AG20443 (cell line): ENCODE data around the gene ZFYVE27.

Experiments
- DNase-seq: peaks from one replicate; pipeline ENCODE4 v3.0.0; 2012; ENCODE audit warnings: low spot score, mixed read lengths

Gene ZFYVE27

DNA sequence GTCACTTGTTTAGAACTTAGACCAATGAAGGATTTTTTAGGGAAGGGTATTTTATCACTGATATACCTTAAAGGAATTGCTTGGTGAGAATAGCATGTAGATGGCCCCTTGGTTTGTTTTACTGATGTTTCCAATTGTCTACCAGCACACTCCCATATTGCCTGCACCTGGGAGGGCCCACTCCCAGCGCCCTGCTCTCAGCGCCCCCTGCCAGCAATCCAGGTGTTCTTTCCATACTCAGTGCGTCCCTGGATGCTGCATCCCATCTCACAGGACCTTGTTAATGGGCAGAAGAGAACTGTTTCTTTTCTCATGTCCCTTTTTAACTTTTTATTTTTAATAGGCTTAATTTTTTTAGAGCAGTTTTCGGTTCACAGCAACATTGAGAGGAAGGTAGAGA is 59.0 kb downstream of the ZFYVE27 start:
- DNase-seq, result no peak

DNA sequence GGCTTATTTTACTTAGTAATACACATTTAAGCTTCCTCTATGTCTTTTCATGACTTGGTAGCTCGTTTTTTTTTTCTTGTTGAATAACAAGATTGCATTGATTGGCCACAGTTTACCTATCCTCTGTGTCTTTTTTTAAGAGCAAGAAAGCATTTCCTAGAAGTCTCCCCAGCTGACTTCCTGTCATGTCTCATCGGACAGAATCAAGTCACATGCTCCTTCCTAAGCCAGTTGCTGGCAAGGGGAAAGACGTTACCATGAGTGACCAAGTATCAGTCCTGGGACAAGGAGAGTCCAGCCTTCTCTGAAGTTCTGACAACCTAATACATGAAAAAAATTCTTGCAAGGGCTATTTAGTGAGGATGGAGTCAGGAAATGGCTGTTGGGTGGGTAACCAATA is 59.7 kb downstream of the ZFYVE27 start:
- no peak for DNase-seq

DNA sequence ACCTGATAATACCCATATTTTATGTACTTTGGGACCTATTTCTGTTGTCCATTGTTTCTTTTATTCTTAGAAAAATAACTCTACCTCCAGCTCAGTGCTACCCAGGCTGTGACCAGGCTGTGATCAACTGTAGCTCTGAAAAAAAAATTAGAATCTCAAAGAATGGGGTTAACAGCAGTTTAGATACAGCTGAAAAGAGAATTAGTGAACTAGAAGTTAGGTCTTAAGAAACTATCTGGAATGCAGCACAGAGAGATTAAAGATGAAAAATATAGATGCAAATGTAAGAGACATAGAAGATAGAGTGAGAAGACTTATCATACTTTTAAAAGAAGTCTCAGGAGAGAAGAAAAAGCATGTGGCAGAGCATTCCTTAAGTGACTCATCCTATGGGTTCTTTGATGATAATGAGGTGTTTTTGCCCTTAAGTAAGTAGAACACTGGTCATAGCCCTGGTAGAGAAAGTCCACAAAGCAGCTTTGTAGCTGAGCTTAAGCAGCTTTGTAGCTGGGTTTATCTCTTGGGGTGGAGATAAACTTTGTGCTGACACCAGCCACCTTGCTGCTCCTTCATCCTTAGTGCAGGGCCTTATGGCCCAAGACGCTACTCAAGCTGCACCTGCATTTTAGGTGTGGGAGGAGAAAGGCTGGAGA is 62.2 kb downstream of the ZFYVE27 start:
- DNase-seq, result no peak

DNA sequence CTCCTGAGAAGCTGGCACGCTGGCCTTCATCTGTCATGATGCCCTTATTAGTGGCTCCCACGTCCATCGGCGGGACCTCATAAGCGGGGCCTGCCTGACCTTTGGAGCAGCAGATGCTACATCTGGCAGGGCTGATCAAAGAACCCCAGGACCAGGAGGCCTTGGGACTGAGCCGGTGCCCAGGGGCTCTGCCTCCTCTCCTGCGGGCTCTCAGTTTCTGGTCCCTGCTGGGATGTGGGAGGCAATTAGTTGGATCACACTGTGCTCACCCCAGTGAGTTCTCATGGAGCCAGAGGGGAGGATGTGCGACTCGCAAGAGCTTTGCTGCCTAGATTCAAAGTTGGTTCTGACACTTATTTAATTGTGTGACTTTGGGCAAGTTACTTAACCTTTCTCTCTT is 63.5 kb downstream of the ZFYVE27 start:
- no peak for DNase-seq

DNA sequence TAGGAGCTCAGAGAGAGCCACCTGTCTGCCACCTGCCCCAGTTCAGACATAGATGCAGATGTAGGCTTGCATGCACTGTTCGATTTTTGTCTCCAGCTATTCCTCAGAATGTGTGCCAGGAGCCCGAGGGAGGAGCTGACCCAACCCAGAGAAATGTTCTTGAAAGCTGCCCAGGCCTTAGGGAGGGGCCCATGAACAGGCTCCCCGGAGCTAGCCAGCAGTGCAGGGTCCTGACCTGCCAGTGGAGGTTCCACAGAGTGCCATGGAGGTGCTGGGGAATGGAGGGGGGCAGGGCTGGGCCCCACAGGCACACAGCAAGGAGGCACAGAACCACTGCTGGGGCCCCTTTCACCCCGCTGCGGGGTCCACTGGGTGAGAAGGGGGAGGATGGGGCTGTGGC is 64.5 kb downstream of the ZFYVE27 start:
- DNase-seq, result no peak

DNA sequence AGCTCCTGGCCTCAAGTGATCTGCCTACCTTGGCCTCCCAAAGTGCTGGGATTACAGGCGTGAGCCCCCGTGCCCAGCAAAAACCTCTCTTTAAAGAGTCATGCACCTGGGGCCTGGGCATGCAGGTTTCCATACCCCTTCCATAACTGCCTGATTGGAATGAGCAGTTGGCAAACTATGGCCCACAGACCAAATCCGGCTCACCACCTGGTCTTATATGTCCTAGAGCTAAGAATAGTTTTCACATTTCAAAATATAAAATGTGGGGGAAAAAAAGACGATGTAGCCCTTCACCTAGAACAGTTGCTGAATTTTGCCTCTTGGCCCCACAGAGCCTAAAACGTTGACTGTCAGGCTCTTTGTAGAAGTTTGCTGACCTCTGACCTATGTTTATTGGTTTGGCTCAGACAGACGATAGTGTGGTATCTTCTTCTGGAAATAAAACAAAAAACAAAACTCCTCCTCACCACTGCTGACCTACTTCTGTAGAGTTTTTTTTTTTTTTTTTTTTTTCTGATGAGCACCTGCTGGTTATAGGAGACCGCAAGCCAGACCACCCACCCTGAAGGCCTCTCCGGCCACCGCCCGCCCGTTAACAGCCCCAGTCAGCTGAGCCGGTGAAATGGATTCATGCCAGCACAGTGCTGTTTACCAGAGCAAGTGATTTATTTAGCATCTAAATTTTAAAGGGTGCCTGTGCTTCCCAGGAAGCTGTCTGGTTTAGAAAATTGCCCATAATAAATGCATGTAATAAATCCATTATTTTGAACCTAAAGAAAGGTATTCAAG is 68.4 kb downstream of the ZFYVE27 start:
- DNase-seq, result no peak

DNA sequence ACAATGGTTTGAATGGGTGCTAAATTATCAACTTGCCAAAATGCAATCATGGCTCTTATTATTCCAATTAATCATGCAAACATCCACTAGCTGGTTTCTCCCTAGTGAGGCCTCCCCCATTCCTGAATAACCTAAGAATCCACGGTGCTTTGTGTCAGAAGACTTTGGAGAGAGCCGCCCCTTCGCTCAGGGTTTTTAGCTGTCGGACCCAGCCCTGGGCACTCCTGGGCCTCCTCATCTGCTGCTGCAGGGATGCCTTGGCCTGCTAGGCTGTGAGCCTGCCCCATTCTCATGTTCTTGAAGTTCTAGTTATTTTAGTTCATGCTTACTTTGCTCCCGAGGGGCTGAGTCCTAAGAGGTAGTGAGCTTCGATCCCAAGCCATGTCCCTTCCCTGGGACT is 69.0 kb downstream of the ZFYVE27 start:
- no peak for DNase-seq

DNA sequence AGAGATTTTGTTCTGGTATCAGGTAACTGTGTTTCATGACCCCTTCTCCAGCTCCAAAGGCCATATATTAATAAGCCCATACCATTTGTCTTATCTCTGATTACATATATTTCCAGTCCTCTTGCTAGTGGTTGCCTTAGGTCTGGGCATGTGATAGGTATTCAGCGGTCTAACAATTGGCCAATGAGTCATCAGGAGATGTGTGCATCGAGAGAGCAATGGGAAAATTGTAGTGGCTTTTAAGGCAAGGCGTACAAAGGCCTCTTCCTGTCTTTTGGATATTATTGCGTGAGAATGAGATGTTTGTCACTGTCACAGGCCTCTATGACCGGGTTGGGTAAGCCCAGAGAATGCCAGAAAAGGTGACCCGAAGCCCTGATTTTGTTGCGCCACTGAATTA is 73.5 kb downstream of the ZFYVE27 start:
- no peak for DNase-seq
